A549 treated with AZD2906 at 1 μM for 4 hours (cell line): ENCODE results near the gene UBE2G1. TPM values are rescaled to one million over a fixed set of nuclear protein-coding genes. Genes with fewer than 3 reads are reported as not detected.

Source experiments
- total RNA-seq: library from RNA; stranded (reverse); fragments of 200-300 nt; extraction: Qiagen RNA extraction; gene quantifications from 5 replicates; pipeline ENCODE4 v1.2.3, GENCODE V29; 2022

UBE2G1 gene
- 76.3 to 84.6 TPM (median 81.2 TPM) in 5 replicates for total RNA-seq

GRCh38 chr17:4366327-4367063 is at the start of gene UBE2G1:
TSS of gene UBE2G1 (minus strand) at chr17:4366675. CDS start at chr17:4366316, 359 bp downstream.

GRCh38 chr17:4263282-4264215 is 102.9 kb downstream of the UBE2G1 start, which contains the start of gene ANKFY1:
TSS of gene ANKFY1 (minus strand) at chr17:4263979. CDS start at chr17:4263941, 38 bp downstream.

Other genes starting within 250 kb of the UBE2G1 start
- 12.1 to 15.2 TPM (median 13.9 TPM) in 5 replicates for gene ZZEF1, start 223.6 kb downstream of the UBE2G1 start, total RNA-seq
- 17.4 to 20.2 TPM (median 18.0 TPM) in 5 replicates for gene CYB5D2, start 223.5 kb downstream of the UBE2G1 start, total RNA-seq
- gene ANKFY1, start 102.7 kb downstream of the UBE2G1 start, total RNA-seq: 27.7 to 32.7 TPM (median 29.5 TPM) in 5 replicates
- 0.03 to 0.17 TPM (median 0.06 TPM) in 4 of 5 replicates, not detected in the other for gene SPNS3, start 67.3 kb upstream of the UBE2G1 start, total RNA-seq
- gene SPNS2, start 132.2 kb upstream of the UBE2G1 start, total RNA-seq: 9.9 to 19.0 TPM (median 14.4 TPM) in 5 replicates
- 85.4 to 104 TPM (median 96.0 TPM) in 5 replicates for gene MYBBP1A, start 188.7 kb upstream of the UBE2G1 start, total RNA-seq
- gene GGT6, start 193.9 kb upstream of the UBE2G1 start, total RNA-seq: not detected in 5 replicates
- gene SMTNL2, start 217.9 kb upstream of the UBE2G1 start, total RNA-seq: 0.17 to 0.74 TPM (median 0.51 TPM) in 5 replicates